ENCODE data around the gene RXFP2.
A peak's percentile ranks its signal among the peaks of the same experiment; 100 is the strongest.

The RXFP2 gene

DNA sequence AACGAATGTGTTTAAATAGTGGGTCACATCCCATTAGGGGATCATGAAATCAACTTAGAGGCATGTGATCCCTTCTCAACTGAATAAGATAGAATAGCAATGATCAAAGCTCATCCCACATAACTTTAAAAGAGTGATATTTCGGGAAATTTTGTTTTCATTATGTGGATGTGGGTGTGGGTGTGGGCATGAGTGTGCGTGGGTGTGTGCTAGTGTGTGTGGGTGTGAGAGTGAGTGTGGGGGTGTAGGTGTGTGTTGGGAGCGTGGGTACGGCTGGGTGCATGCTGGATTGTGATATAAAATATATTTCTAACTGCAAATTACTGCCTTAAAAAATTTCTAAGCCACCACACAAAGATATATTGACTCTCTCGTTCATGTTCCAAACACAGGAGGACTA is 15.9 kb downstream of the RXFP2 start:
- FAIRE-seq (no peak), DNase-seq (ENCODE audit: insufficient read length, low spot score) (no peak)
- TF ChIP-seq POLR2A (IDR thresholded peaks at IDR 0.05; ENCODE audit: low read depth, low read length), result no peak

- DNase-seq (ENCODE audit: insufficient read length, low spot score), result no peak
- FAIRE-seq, result no peak
- TF ChIP-seq POLR2A (IDR thresholded peaks at IDR 0.05; ENCODE audit: low read depth, low read length), result no peak
Observed at GRCh38 chr13:31755803-31756212, 16.5 kb downstream of the RXFP2 start.

DNA sequence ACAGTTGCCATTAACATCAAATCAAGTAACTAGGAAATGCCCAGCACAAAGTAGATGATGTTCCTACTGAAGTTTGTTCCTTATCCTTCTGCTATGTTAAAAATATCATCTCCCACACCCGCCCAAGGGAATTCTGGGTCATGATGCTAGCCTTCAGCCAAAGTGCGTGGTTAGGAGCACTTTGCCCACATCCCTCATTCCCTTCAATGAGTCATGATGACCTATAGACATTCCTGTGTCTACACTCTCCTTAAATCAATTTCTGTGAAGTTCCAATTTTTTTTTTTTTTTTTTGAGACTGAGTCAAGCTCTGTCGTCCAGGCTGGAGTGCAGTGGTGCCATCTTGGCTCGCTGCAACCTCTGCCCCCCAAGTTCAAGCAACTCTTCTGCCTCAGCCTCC is 17.0 kb downstream of the RXFP2 start:
- FAIRE-seq (peak; percentile 11), DNase-seq (ENCODE audit: insufficient read length, low spot score) (peak; percentile 23)
- no peak for TF ChIP-seq POLR2A (IDR thresholded peaks at IDR 0.05; ENCODE audit: low read depth, low read length)

DNA sequence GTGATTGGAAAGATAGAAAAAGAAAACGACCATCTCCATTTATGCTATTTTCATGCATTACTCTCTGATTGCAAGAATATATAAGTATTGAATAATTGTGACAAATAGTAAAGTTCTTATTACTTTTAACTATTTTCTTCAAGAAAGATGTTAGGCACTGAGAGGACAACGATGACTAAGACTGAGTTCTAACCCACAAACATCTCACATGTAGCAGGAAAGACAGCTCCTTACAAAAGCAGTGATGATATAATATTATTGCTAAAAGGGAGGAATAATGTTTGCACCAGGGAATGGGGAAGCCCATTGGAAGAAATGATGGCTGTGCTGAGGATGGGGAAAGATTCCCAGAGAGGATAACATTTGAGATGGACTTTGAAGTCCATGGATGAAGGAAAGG is 22.6 kb downstream of the RXFP2 start:
- FAIRE-seq (no peak), DNase-seq (ENCODE audit: insufficient read length, low spot score) (no peak)
- TF ChIP-seq POLR2A (IDR thresholded peaks at IDR 0.05; ENCODE audit: low read depth, low read length), result no peak

- no peak for TF ChIP-seq POLR2A (IDR thresholded peaks at IDR 0.05; ENCODE audit: low read depth, low read length)
- DNase-seq (ENCODE audit: insufficient read length, low spot score) (no peak), FAIRE-seq (no peak)
Observed at GRCh38 chr13:31764556-31764955, 25.2 kb downstream of the RXFP2 start.

GRCh38 chr13:31765138-31765785 is 25.9 kb downstream of the RXFP2 start:
- FAIRE-seq, result no peak
- no peak for TF ChIP-seq POLR2A (IDR thresholded peaks at IDR 0.05; ENCODE audit: low read depth, low read length)
- DNase-seq (ENCODE audit: insufficient read length, low spot score), result no peak

GRCh38 chr13:31767175-31767900 is 28.0 kb downstream of the RXFP2 start:
- peak; percentile 15 for DNase-seq (ENCODE audit: insufficient read length, low spot score)
- no peak for TF ChIP-seq POLR2A (IDR thresholded peaks at IDR 0.05; ENCODE audit: low read depth, low read length)
- peak; percentile 86 for FAIRE-seq

GRCh38 chr13:31768351-31768750 is 29.0 kb downstream of the RXFP2 start:
- DNase-seq (ENCODE audit: insufficient read length, low spot score) (no peak), FAIRE-seq (no peak)
- no peak for TF ChIP-seq POLR2A (IDR thresholded peaks at IDR 0.05; ENCODE audit: low read depth, low read length)

GRCh38 chr13:31769575-31769974 is 30.2 kb downstream of the RXFP2 start:
- no peak for TF ChIP-seq POLR2A (IDR thresholded peaks at IDR 0.05; ENCODE audit: low read depth, low read length)
- FAIRE-seq (no peak), DNase-seq (ENCODE audit: insufficient read length, low spot score) (no peak)

- no peak for TF ChIP-seq POLR2A (IDR thresholded peaks at IDR 0.05; ENCODE audit: low read depth, low read length)
- FAIRE-seq (no peak), DNase-seq (ENCODE audit: insufficient read length, low spot score) (no peak)
Observed at GRCh38 chr13:31772231-31772630, 32.9 kb downstream of the RXFP2 start.

DNA sequence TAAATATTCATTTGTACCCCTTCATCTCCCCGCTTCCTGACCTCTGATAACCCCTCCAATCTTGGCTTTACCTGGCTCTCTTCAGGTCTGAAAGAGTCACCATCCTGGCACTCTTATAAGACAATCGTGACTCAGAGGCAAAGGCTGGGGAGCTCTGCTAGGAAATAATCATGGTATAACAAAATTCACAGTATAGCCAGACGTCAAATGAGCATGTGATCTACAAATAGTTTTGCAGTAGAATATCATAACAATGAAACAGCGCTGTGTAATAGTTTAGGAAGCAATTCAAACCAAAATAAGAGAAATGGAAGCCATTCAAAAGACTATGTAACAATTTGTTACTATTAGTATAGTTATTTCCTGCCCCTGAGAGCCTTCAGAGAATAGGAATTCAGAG is 34.2 kb downstream of the RXFP2 start:
- FAIRE-seq, result no peak

GRCh38 chr13:31774186-31774750 is 34.9 kb downstream of the RXFP2 start:
- DNase-seq (ENCODE audit: insufficient read length, low spot score), result no peak
- no peak for TF ChIP-seq POLR2A (IDR thresholded peaks at IDR 0.05; ENCODE audit: low read depth, low read length)
- no peak for FAIRE-seq

More for the DNA sequence above, 34.2 kb downstream of the RXFP2 start:
- no peak for TF ChIP-seq POLR2A (IDR thresholded peaks at IDR 0.05; ENCODE audit: low read depth, low read length)
- DNase-seq (ENCODE audit: insufficient read length, low spot score), result no peak

DNA sequence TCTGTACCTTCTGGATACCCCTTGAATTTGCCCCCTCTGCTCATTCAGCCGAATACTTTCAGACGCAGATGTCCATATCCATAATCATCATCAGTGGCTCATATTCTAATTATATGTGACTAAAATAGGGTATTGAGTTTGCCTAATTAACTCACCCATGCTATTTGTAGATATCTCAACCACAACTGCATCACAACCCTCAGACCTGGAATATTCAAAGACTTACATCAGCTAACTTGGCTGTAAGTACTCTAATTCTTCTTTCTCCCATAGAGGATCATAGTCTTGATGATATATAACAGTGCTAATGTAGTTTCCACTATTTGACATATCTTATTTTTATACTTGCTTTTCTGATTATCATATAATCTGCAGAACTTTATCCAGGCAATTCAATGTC is 35.8 kb downstream of the RXFP2 start:
- no peak for FAIRE-seq
- no peak for DNase-seq (ENCODE audit: insufficient read length, low spot score)
- TF ChIP-seq POLR2A (IDR thresholded peaks at IDR 0.05; ENCODE audit: low read depth, low read length), result no peak

- DNase-seq (ENCODE audit: insufficient read length, low spot score) (no peak), FAIRE-seq (no peak)
- no peak for TF ChIP-seq POLR2A (IDR thresholded peaks at IDR 0.05; ENCODE audit: low read depth, low read length)
Observed at GRCh38 chr13:31775686-31776085, 36.4 kb downstream of the RXFP2 start.

- DNase-seq (ENCODE audit: insufficient read length, low spot score) (no peak), FAIRE-seq (no peak)
- no peak for TF ChIP-seq POLR2A (IDR thresholded peaks at IDR 0.05; ENCODE audit: low read depth, low read length)
Observed at GRCh38 chr13:31781064-31781463, 41.7 kb downstream of the RXFP2 start.

Data from H54 (cell line).